DOHH2 (cell line): ENCODE measurements around the gene INTS7.

ENCODE experiments used
- H3F3A ChIP-seq: fragments of 200-600 bp; sonication (generic), shearing (Covaris generic); 2 replicates; pipeline ENCODE4 v1.6.0; 2016; ENCODE audit warnings: antibody characterized with exemption, mild to moderate bottlenecking; ENCODE audit not compliant: control insufficient read depth, insufficient read depth
- H3K27ac ChIP-seq: fragments of 200-600 bp; sonication (generic); 2 replicates; pipeline ENCODE4 v1.5.1; 2014; ENCODE audit warnings: low read depth, mild to moderate bottlenecking, low read length, moderate library complexity
- H3K27me3 ChIP-seq: fragments of 200-600 bp; sonication (generic); 2 replicates; pipeline ENCODE4 v1.6.1; 2014; ENCODE audit warnings: mild to moderate bottlenecking, low read length, mixed read lengths; ENCODE audit not compliant: control insufficient read depth
- H3K36me3 ChIP-seq: fragments of 200-600 bp; sonication (generic); 2 replicates; pipeline ENCODE4 v1.6.1; 2014; ENCODE audit warnings: mild to moderate bottlenecking, low read length, moderate library complexity, mixed read lengths; ENCODE audit not compliant: control insufficient read depth
- H3K4me1 ChIP-seq: fragments of 200-600 bp; sonication (generic); 2 replicates; pipeline ENCODE4 v1.6.1; 2014; ENCODE audit warnings: mild to moderate bottlenecking, low read length, mixed read lengths; ENCODE audit not compliant: control insufficient read depth
- H3K4me2 ChIP-seq: fragments of 200-600 bp; sonication (generic); 2 replicates; pipeline ENCODE4 v1.6.0; 2014; ENCODE audit warnings: mild to moderate bottlenecking, low read length, moderate library complexity
- H3K4me3 ChIP-seq: fragments of 200-600 bp; sonication (generic); 2 replicates; pipeline ENCODE4 v1.5.1; 2014; ENCODE audit warnings: mild to moderate bottlenecking, low read length, mixed read lengths
- H3K79me2 ChIP-seq: fragments of 200-600 bp; sonication (generic); 2 replicates; pipeline ENCODE4 v1.6.1; 2014; ENCODE audit warnings: mild to moderate bottlenecking, low read length, mixed read lengths; ENCODE audit not compliant: control insufficient read depth
- H3K9me2 ChIP-seq: fragments of 200-600 bp; sonication (generic); replicated peaks from 2 replicates; pipeline ENCODE4 v1.6.1; 2014; ENCODE audit warnings: mild to moderate bottlenecking, low read length, mixed read lengths; ENCODE audit not compliant: control insufficient read depth
- H3K9me3 ChIP-seq: fragments of 200-600 bp; sonication (generic); 2 replicates; pipeline ENCODE4 v1.6.1; 2014; ENCODE audit warnings: antibody characterized with exemption, low read length, mixed read lengths; ENCODE audit not compliant: control insufficient read depth, insufficient read depth
- H4K20me1 ChIP-seq: fragments of 200-600 bp; sonication (generic); 2 replicates; pipeline ENCODE4 v1.6.0; 2014; ENCODE audit warnings: low read depth, mild to moderate bottlenecking, antibody characterized with exemption, low read length, moderate library complexity; ENCODE audit not compliant: control insufficient read depth, insufficient read depth
- CTCF ChIP-seq: fragments of 200-600 bp; sonication (generic); IDR thresholded peaks from one replicate; pipeline ENCODE4 v1.5.1; 2014; ENCODE audit warnings: antibody characterized with exemption, mild to moderate bottlenecking, low read depth, low read length; ENCODE audit not compliant: poor library complexity, severe bottlenecking
- EZH2phosphoT487 ChIP-seq: fragments of 200-600 bp; sonication (generic); IDR thresholded peaks from 2 replicates; pipeline ENCODE4 v1.6.1; 2017; ENCODE audit warnings: borderline replicate concordance, mild to moderate bottlenecking, antibody characterized with exemption, low read length, moderate library complexity, mixed read lengths

Gene INTS7

DNA sequence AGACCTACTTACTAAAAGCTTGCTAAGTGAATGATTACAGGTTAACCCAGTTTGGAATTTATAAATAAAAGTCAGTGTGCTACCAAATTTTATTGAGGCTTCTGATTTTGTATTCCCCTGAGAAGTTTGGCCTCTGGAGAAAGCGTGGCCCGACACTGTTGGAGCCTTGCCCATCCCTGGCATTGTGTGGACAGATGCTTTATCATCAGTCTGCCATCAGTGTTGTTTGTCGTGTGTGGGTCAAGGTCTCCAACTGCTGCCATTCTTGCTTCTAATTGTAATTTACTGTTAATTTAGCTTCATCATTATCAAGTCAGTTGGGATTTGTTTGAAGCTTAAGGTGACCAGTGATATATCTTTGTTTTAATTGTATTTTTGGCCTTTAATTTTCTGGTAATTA lies 142.8 kb downstream of the INTS7 start:
- Histone ChIP-seq H3K27me3 (no peaks in the 10 kb centered on the region), H3F3A (no peaks in the 10 kb centered on the region), H3K9me3 (no peaks in the 10 kb centered on the region), H3K4me1 (no peaks in the 10 kb centered on the region), H3K36me3 (no peaks in the 10 kb centered on the region), H3K27ac (no peak overlapping the region), H3K9me2 (no peaks in the 10 kb centered on the region), H3K4me2 (no peak overlapping the region), H4K20me1 (no peaks in the 10 kb centered on the region), H3K79me2 (no peaks in the 10 kb centered on the region), H3K4me3 (no peak overlapping the region)
- no peak for TF ChIP-seq EZH2phosphoT487
- TF ChIP-seq CTCF, result no peak

DNA sequence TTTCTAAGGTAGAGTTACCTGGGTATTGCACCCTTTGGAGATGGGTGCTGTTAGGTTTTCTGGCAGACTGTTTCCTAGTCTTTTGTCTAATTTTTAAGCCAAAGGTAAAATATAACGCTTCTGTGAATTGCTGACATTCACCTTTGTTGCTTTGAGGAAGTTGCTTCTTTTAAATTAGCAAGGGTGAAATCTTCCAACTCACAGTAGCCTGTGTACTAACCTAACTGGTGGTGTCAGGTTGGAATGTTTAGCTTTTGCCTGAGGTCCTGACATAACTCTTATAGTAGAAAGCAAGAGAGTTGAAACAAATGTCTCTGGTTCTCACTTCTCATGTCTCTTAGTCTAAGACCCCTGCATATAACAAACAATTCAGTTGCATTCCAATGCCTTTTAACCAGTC lies 143.6 kb downstream of the INTS7 start:
- Histone ChIP-seq H3K4me1 (no peaks in the 10 kb centered on the region), H4K20me1 (no peaks in the 10 kb centered on the region), H3K79me2 (no peaks in the 10 kb centered on the region), H3K9me2 (no peaks in the 10 kb centered on the region), H3K4me3 (no peak overlapping the region), H3K36me3 (no peaks in the 10 kb centered on the region), H3K27ac (no peak overlapping the region), H3F3A (no peaks in the 10 kb centered on the region), H3K4me2 (no peak overlapping the region), H3K27me3 (no peaks in the 10 kb centered on the region), H3K9me3 (no peaks in the 10 kb centered on the region)
- no peak for TF ChIP-seq CTCF
- TF ChIP-seq EZH2phosphoT487, result no peak
